KBM-7 (cell line): ENCODE measurements around the gene VIPR2.
"Not testable (repeated sequence)": the region's sequence is repeated elsewhere in the genome, so short reads cannot be mapped to it uniquely, and the experiment has no call there.

ENCODE experiments used
- DNase-seq: peaks from one replicate; pipeline ENCODE4 v3.0.0-alpha.2; 2015
- in situ Hi-C: fragments of 300-500 bp; cut with MboI; formaldehyde crosslinking; loops from 2 replicates; pipeline ENCODE4 v1.14.3; 2020; ENCODE audit warnings: low sequenced_read_pairs, low pct_unique_long_range_greater_than_20kb, mixed read lengths

The VIPR2 gene

GRCh38 chr7:159125104-159125954 is 19.3 kb downstream of the VIPR2 start:
- in situ Hi-C loops: no loop called here

DNA sequence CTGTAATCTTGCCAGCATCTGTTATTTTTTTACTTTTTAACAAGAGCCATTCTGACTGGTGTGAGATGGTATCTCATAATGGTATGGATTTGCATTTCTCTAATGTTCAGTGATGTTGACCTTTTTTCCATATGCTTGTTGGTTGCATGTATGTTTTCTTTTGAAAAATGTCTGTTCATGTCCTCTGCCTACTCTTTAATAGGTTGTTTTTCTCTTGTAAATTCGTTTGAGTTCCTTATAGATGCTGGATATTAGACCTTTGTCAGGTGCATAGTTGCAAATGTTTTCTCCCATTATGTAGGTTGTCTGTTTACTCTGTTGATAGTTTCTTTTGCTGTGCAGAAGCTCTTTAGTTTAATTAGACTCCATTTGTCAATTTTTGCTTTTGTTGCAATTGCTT is 20.9 kb downstream of the VIPR2 start:
- in situ Hi-C loops, DNase-seq: not testable (repeated sequence)

More at GRCh38 chr7:159125104-159125954, 19.3 kb downstream of the VIPR2 start:
- DNase-seq: no peak

DNA sequence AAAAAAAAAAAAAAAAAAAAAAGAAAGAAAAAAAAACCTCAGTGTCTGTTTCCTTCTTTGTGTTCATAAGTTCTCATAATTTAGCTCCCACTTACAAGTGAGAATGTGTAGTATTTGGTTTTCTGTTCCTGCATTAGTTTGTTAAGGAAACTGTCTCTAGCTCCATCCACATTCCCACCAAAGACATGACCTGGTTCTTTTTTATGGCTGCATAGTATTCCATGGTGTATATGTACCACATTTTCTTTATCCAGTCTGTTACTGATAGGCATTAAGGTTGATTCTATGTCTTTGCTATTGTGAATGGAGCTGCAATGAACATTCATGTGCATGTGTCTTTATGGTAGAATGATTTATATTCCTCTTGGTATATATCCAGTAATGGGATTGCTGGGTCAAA is 21.4 kb downstream of the VIPR2 start:
- DNase-seq, in situ Hi-C loops: not testable (repeated sequence)

- in situ Hi-C loops: no loop called here
- DNase-seq: no peak
Observed at GRCh38 chr7:159122276-159122675, 22.4 kb downstream of the VIPR2 start.

GRCh38 chr7:159121476-159121875 is 23.2 kb downstream of the VIPR2 start:
- DNase-seq: no peak
- in situ Hi-C loops: no loop called here

- in situ Hi-C loops: no loop called here
- DNase-seq: no peak
Observed at GRCh38 chr7:159121068-159121467, 23.6 kb downstream of the VIPR2 start.

DNA sequence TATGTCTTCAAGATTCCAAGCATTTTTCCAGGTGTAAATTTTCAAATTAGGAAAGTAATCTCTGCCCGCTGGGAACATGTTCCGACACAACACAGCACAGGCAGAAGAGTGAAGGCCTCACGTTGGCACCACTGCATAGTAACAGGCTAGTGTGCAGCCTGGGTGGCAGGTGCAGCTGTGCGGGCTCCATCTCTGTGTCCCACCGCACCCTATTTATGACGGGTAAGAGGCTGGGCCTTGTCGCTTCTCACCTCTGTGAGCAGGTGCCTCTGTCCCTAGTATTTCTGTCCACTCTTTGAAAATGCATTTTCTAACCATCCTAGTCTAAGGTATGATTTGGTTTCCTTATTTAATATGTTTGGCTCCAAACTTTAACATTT is 24.1 kb downstream of the VIPR2 start:
- no peak for DNase-seq
- in situ Hi-C loops: no loop called here

GRCh38 chr7:159119851-159120539 is 24.7 kb downstream of the VIPR2 start:
- DNase-seq: no peak
- in situ Hi-C loops: no loop called here

DNA sequence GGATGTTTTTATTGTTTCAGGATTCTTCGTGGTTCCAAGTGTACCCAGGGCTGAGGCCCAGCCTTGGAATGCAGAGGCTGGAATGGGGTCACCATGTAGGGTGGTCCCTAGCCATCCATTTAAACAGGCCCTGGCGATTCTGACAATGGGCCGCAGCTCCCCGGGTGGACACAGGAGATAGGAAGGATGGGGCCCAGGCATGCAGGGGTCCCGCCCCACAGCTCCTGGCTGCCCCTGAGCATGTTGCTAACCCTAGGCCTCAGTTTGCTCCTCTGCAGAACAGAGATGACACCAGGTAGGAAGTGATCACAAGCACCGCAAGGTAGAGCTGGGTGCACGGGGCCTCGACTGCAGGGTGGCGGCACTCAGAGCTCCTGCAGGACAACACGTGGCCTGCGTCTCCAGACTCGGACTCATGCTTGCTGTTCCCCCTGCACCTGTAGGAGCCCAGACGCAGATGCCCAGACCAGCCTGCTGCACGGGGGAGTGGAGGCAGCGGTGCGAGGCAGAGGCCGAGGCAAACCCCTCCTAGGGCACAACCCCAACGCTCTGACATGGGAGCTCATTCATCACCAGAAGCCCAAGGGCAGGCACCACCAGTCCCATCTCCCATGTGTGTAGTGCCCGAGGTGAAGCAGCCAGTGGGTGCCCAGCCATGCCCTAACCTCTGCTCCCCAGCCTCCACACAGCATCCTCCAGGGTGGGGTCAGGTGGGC is 25.5 kb downstream of the VIPR2 start:
- no peak for DNase-seq
- in situ Hi-C loops: no loop called here

- in situ Hi-C loops: no loop called here
- no peak for DNase-seq
Observed at GRCh38 chr7:159118623-159119022, 26.0 kb downstream of the VIPR2 start.

GRCh38 chr7:159118197-159118595 is 26.5 kb downstream of the VIPR2 start:
- in situ Hi-C loops: no loop called here
- DNase-seq: no peak

- DNase-seq: no peak
- in situ Hi-C loops: no loop called here
Observed at GRCh38 chr7:159117366-159118196, 27.1 kb downstream of the VIPR2 start.

GRCh38 chr7:159116581-159117339 is 27.9 kb downstream of the VIPR2 start:
- in situ Hi-C loops: no loop called here

GRCh38 chr7:159115601-159116501 is 28.8 kb downstream of the VIPR2 start:
- DNase-seq: no peak
- in situ Hi-C loops: no loop called here

More at GRCh38 chr7:159116581-159117339, 27.9 kb downstream of the VIPR2 start:
- DNase-seq: no peak

GRCh38 chr7:159114981-159115380 is 29.7 kb downstream of the VIPR2 start:
- DNase-seq: no peak
- in situ Hi-C loops: no loop called here

DNA sequence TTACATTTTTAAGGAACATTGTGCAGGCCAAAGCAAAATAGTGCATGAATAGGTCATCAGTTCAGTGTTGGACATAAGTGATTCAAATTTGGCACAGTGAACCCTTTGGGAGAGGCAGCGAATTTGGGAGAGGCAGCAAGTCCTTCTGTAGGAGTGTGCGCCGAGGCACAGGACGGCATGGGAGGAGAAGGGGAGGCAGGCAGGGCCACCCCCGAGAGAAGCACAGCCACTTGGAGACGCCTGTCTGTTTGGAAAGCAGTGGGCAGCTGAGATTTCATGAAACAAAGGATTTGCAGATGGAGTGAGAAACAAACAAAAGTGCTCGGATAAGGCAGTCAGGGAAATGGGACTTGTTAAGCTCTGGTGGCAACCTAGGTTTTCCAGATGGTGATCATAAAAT is 30.6 kb downstream of the VIPR2 start:
- DNase-seq: no peak
- in situ Hi-C loops: no loop called here

GRCh38 chr7:159113056-159113455 is 31.6 kb downstream of the VIPR2 start:
- DNase-seq: no peak
- in situ Hi-C loops: no loop called here
